HEK293 (cell line): ENCODE results near the gene BEND3.

Source experiments
- CTCF ChIA-PET: fragments of 350-600 bp; formaldehyde crosslinking; extraction: SDS; loops from one replicate; lab custom pipeline; 2021; ENCODE audit warnings: antibody characterized with exemption; lab: Yijun Ruan, JAX
- POLR2A ChIA-PET: fragments of 300-600 bp; formaldehyde crosslinking; extraction: SDS; loops from one replicate; lab custom pipeline; 2020; ENCODE audit warnings: antibody characterized with exemption, inconsistent platforms; lab: Yijun Ruan, JAX
- H3K27ac ChIP-seq: fragments of 200-500 bp; sonication (Bioruptor generic); 2 replicates; pipeline ENCODE4 v1.5.1; 2014; ENCODE audit warnings: low read depth, low read length, control low read depth, inconsistent platforms; ENCODE audit errors: extremely low read depth
- H3K36me3 ChIP-seq, 2 experiments: fragments of 200-500 bp in 1 of 2; sonication (Bioruptor generic) in 1 of 2; 1 replicate in 1 of 2; 2 replicates in 1 of 2; pipeline ENCODE4 v1.5.1; 2014 to 2017; ENCODE audit warnings: inconsistent platforms in 2 of 2, low read length in 2 of 2; ENCODE audit not compliant: control insufficient read depth in 2 of 2, insufficient read depth in 1 of 2
- H3K4me1 ChIP-seq: fragments of 200-500 bp; sonication (Bioruptor generic); 2 replicates; pipeline ENCODE4 v1.5.1; 2014; ENCODE audit warnings: mild to moderate bottlenecking, low read length, inconsistent platforms; ENCODE audit not compliant: control insufficient read depth, insufficient read depth
- H3K4me3 ChIP-seq: 2 replicates; pipeline ENCODE4 v1.5.1; 2011; ENCODE audit warnings: low read depth, mild to moderate bottlenecking, control low read depth, low read length, moderate library complexity
- H3K9me3 ChIP-seq: fragments of 200-500 bp; sonication (Bioruptor generic); 2 replicates; pipeline ENCODE4 v1.5.1; 2014; ENCODE audit warnings: low read depth, low read length, inconsistent platforms; ENCODE audit not compliant: control insufficient read depth, insufficient read depth
- GFI1B ChIP-seq: fragments of 450-650 bp; formaldehyde crosslinking; IDR thresholded peaks from 2 replicates; pipeline ENCODE4 v1.5.1; 2016; ENCODE audit warnings: missing biosample characterization, missing genetic modification characterization
- GLIS1 ChIP-seq: fragments of 450-650 bp; formaldehyde crosslinking; IDR thresholded peaks from 2 replicates; pipeline ENCODE4 v1.5.1; 2016; ENCODE audit warnings: missing biosample characterization, missing genetic modification characterization
- GLIS2 ChIP-seq: fragments of 450-650 bp; formaldehyde crosslinking; IDR thresholded peaks from 2 replicates; pipeline ENCODE4 v1.5.1; 2016; ENCODE audit warnings: missing biosample characterization, missing genetic modification characterization
- PRDM1 ChIP-seq: fragments of 450-650 bp; formaldehyde crosslinking; IDR thresholded peaks from 2 replicates; pipeline ENCODE4; 2016; ENCODE audit warnings: missing biosample characterization, missing genetic modification characterization
- SETDB1 ChIP-seq: IDR thresholded peaks from one replicate; pipeline ENCODE4 v1.6.1; 2017; ENCODE audit warnings: mild to moderate bottlenecking, low read length, moderate library complexity, mixed read lengths; ENCODE audit not compliant: insufficient read length
- TRIM28 ChIP-seq: IDR thresholded peaks from 2 replicates; pipeline ENCODE4 v1.6.1; 2011; ENCODE audit warnings: low read length, control low read depth, borderline replicate concordance
- ZBTB1 ChIP-seq: fragments of 450-650 bp; formaldehyde crosslinking; IDR thresholded peaks from 2 replicates; pipeline ENCODE4 v1.5.1; 2016; ENCODE audit warnings: missing biosample characterization, missing genetic modification characterization
- ZBTB20 ChIP-seq: fragments of 450-650 bp; formaldehyde crosslinking; IDR thresholded peaks from 2 replicates; pipeline ENCODE4 v1.5.1; 2016; ENCODE audit warnings: missing biosample characterization, missing genetic modification characterization
- ZBTB21 ChIP-seq: fragments of 450-650 bp; formaldehyde crosslinking; IDR thresholded peaks from 2 replicates; pipeline ENCODE4 v1.5.1; 2017; ENCODE audit warnings: missing biosample characterization, missing genetic modification characterization
- ZBTB8A ChIP-seq: fragments of 450-650 bp; formaldehyde crosslinking; IDR thresholded peaks from 2 replicates; pipeline ENCODE4 v1.5.1; 2016; ENCODE audit warnings: missing biosample characterization, missing genetic modification characterization
- ZEB2 ChIP-seq: fragments of 450-650 bp; formaldehyde crosslinking; IDR thresholded peaks from 2 replicates; pipeline ENCODE4 v1.5.1; 2016; ENCODE audit warnings: missing biosample characterization, missing genetic modification characterization
- ZFHX2 ChIP-seq: fragments of 450-650 bp; formaldehyde crosslinking; conservative IDR thresholded peaks from 2 replicates; pipeline ENCODE4 v1.5.1; 2016; ENCODE audit warnings: missing biosample characterization, missing genetic modification characterization
- ZIC2 ChIP-seq: fragments of 450-650 bp; formaldehyde crosslinking; IDR thresholded peaks from 2 replicates; pipeline ENCODE4 v1.5.1; 2016; ENCODE audit warnings: missing biosample characterization, missing genetic modification characterization
- ZNF175 ChIP-seq: fragments of 450-650 bp; formaldehyde crosslinking; IDR thresholded peaks from 2 replicates; pipeline ENCODE4 v1.5.1; 2016; ENCODE audit warnings: missing biosample characterization, missing genetic modification characterization
- ZNF19 ChIP-seq: fragments of 450-650 bp; formaldehyde crosslinking; IDR thresholded peaks from 2 replicates; pipeline ENCODE4; 2016; ENCODE audit warnings: missing biosample characterization, missing genetic modification characterization, low read depth
- ZNF202 ChIP-seq: fragments of 450-650 bp; formaldehyde crosslinking; IDR thresholded peaks from 2 replicates; pipeline ENCODE4 v1.5.1; 2016; ENCODE audit warnings: missing biosample characterization, missing genetic modification characterization, borderline replicate concordance
- ZNF239 ChIP-seq: fragments of 450-650 bp; formaldehyde crosslinking; IDR thresholded peaks from 2 replicates; pipeline ENCODE4 v1.5.1; 2016; ENCODE audit warnings: missing biosample characterization, missing genetic modification characterization
- ZNF324 ChIP-seq: fragments of 450-650 bp; formaldehyde crosslinking; IDR thresholded peaks from 2 replicates; pipeline ENCODE4 v1.5.1; 2016; ENCODE audit warnings: missing biosample characterization, missing genetic modification characterization
- ZNF366 ChIP-seq: fragments of 450-650 bp; formaldehyde crosslinking; conservative IDR thresholded peaks from 2 replicates; pipeline ENCODE4 v1.5.1; 2016; ENCODE audit warnings: missing biosample characterization, missing genetic modification characterization
- ZNF404 ChIP-seq: fragments of 450-650 bp; formaldehyde crosslinking; IDR thresholded peaks from 2 replicates; pipeline ENCODE4 v1.5.1; 2017; ENCODE audit warnings: missing biosample characterization, missing genetic modification characterization
- ZNF48 ChIP-seq: fragments of 450-650 bp; formaldehyde crosslinking; IDR thresholded peaks from 2 replicates; pipeline ENCODE4 v1.5.1; 2016; ENCODE audit warnings: missing biosample characterization, missing genetic modification characterization
- ZNF529 ChIP-seq: fragments of 450-650 bp; formaldehyde crosslinking; IDR thresholded peaks from 2 replicates; pipeline ENCODE4 v1.5.1; 2017; ENCODE audit warnings: missing genetic modification characterization, missing biosample characterization; ENCODE audit not compliant: insufficient replicate concordance
- ZNF544 ChIP-seq: fragments of 450-650 bp; formaldehyde crosslinking; IDR thresholded peaks from 2 replicates; pipeline ENCODE4 v1.5.0; 2017; ENCODE audit warnings: missing biosample characterization, missing genetic modification characterization
- ZNF548 ChIP-seq: fragments of 450-650 bp; formaldehyde crosslinking; IDR thresholded peaks from 2 replicates; pipeline ENCODE4 v1.5.1; 2016; ENCODE audit warnings: missing biosample characterization, missing genetic modification characterization
- ZNF560 ChIP-seq: fragments of 450-650 bp; formaldehyde crosslinking; IDR thresholded peaks from 2 replicates; pipeline ENCODE4 v1.5.1; 2017; ENCODE audit warnings: missing biosample characterization, missing genetic modification characterization, borderline replicate concordance
- ZNF596 ChIP-seq: fragments of 450-650 bp; IDR thresholded peaks from 2 replicates; pipeline ENCODE4 v1.5.0; 2018; ENCODE audit warnings: missing biosample characterization, mild to moderate bottlenecking, missing genetic modification characterization, moderate library complexity
- ZNF621 ChIP-seq: fragments of 450-650 bp; formaldehyde crosslinking; IDR thresholded peaks from 2 replicates; pipeline ENCODE4 v1.5.1; 2017; ENCODE audit warnings: missing biosample characterization, missing genetic modification characterization
- ZNF624 ChIP-seq: fragments of 450-650 bp; formaldehyde crosslinking; IDR thresholded peaks from 2 replicates; pipeline ENCODE4 v1.5.1; 2017; ENCODE audit warnings: missing biosample characterization, missing genetic modification characterization
- ZNF658 ChIP-seq: fragments of 450-650 bp; formaldehyde crosslinking; IDR thresholded peaks from 2 replicates; pipeline ENCODE4; 2016; ENCODE audit warnings: missing biosample characterization, missing genetic modification characterization
- ZNF777 ChIP-seq: fragments of 450-650 bp; formaldehyde crosslinking; IDR thresholded peaks from 2 replicates; pipeline ENCODE4 v1.5.1; 2017; ENCODE audit warnings: missing biosample characterization, missing genetic modification characterization, borderline replicate concordance
- ZNF843 ChIP-seq: fragments of 450-650 bp; formaldehyde crosslinking; IDR thresholded peaks from 2 replicates; pipeline ENCODE4 v1.5.1; 2016; ENCODE audit warnings: missing biosample characterization, missing genetic modification characterization
- ZXDB ChIP-seq: fragments of 450-650 bp; formaldehyde crosslinking; IDR thresholded peaks from 2 replicates; pipeline ENCODE4 v1.5.1; 2016; ENCODE audit warnings: missing biosample characterization, missing genetic modification characterization
- TF ChIP-seq, protein P1 (sequence below): fragments of 450-650 bp; formaldehyde crosslinking; IDR thresholded peaks from 2 replicates; pipeline ENCODE4 v1.5.1; 2016; ENCODE audit warnings: missing biosample characterization, missing genetic modification characterization
- TF ChIP-seq, protein P2 (sequence below): fragments of 450-650 bp; formaldehyde crosslinking; IDR thresholded peaks from 2 replicates; pipeline ENCODE4 v1.5.1; 2016; ENCODE audit warnings: missing biosample characterization, missing genetic modification characterization

Gene BEND3

GRCh38 chr6:107121266-107121665 lies 6.0 kb upstream of the BEND3 start:
- ChIA-PET POLR2A (interaction anchor here (0.6 kb wide), 1 partner anchor 17 kb away, joined by 3 read pairs; no protein-coding TSS in a partner anchor), CTCF (interaction anchor here (0.6 to 1.0 kb wide), 2 partner anchors 11 to 153 kb away, joined by 3 to 6 read pairs; no protein-coding TSS in a partner anchor)
- no peaks in the 10 kb centered on the region for H3K9me3 ChIP-seq
- TF ChIP-seq ZNF777 (tag by site-specific recombination) (no peak), ZNF544 (tag by site-specific recombination) (no peak), TRIM28 (no peak), GLIS1 (tag by site-specific recombination) (no peak), ZNF324 (tag by site-specific recombination) (no peak), ZNF658 (tag by site-specific recombination) (no peak)
- TF ChIP-seq, protein P1, sequence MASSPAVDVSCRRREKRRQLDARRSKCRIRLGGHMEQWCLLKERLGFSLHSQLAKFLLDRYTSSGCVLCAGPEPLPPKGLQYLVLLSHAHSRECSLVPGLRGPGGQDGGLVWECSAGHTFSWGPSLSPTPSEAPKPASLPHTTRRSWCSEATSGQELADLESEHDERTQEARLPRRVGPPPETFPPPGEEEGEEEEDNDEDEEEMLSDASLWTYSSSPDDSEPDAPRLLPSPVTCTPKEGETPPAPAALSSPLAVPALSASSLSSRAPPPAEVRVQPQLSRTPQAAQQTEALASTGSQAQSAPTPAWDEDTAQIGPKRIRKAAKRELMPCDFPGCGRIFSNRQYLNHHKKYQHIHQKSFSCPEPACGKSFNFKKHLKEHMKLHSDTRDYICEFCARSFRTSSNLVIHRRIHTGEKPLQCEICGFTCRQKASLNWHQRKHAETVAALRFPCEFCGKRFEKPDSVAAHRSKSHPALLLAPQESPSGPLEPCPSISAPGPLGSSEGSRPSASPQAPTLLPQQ (tag by site-specific recombination): no peak
- TF ChIP-seq, all 188 proteins: peak for 0
- H3K4me3 ChIP-seq: no peak overlapping the region
- no peaks in the 10 kb centered on the region; the same call in 1 of the 2 replicates for H3K4me1 ChIP-seq
- H3K27ac ChIP-seq: no peak overlapping the region
- no peaks in the 10 kb centered on the region for H3K36me3 ChIP-seq

DNA sequence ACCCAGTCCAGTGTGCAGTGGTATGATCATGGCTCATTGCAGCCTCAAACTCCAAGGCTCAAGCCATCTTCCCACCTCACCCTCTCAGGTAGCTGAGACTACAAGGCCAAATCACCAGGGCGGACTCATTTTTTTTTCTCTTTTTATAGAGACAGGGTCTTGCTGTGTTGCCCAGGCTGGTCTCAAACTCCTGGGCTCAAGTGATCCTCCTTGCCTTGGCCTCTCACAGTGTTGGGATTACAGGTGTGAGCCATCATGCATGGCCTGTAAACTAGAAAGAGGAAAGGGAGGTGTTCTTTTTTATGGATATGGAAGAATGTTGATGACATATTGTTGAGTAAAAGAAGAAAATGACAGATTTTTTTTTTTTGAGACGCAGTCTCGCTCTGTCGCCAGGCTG lies 5.1 kb upstream of the BEND3 start:
- TF ChIP-seq ZNF529 (tag by site-specific recombination) (no peak), ZNF48 (tag by site-specific recombination) (no peak), ZNF560 (no peak), GLIS2 (tag by site-specific recombination) (no peak)
- TF ChIP-seq, all 188 proteins: peak for 0
- Histone ChIP-seq H3K27ac (no peak overlapping the region), H3K36me3 (no peaks in the 10 kb centered on the region), H3K4me1 (no peaks in the 10 kb centered on the region; the same call in 1 of the 2 replicates), H3K9me3 (no peaks in the 10 kb centered on the region), H3K4me3 (no peak overlapping the region)
- ChIA-PET CTCF (interaction anchor here (0.5 to 0.7 kb wide), 4 partner anchors 93 to 583 kb away, joined by 3 to 5 read pairs (median 4); no protein-coding TSS in a partner anchor), POLR2A (no interaction called here)

- no peaks in the 10 kb centered on the region for H3K9me3 ChIP-seq
- no peaks in the 10 kb centered on the region for H3K36me3 ChIP-seq
- ChIA-PET CTCF (interaction anchor here (0.6 to 1.1 kb wide), 4 partner anchors 38 to 779 kb away, joined by 3 to 4 read pairs (median 4); no protein-coding TSS in a partner anchor), POLR2A (interaction anchor here (0.5 to 1.1 kb wide), 4 partner anchors 11 to 96 kb away, joined by 4 to 7 read pairs (median 4); no protein-coding TSS in a partner anchor)
- no peak overlapping the region for H3K4me3 ChIP-seq
- no peak overlapping the region for H3K27ac ChIP-seq
- H3K4me1 ChIP-seq: no peaks in the 10 kb centered on the region; the same call in 1 of the 2 replicates
- no peak for TF ChIP-seq ZNF548 (tag by site-specific recombination)
- no peak for TF ChIP-seq ZBTB1 (tag by site-specific recombination)
- TF ChIP-seq, protein P2, sequence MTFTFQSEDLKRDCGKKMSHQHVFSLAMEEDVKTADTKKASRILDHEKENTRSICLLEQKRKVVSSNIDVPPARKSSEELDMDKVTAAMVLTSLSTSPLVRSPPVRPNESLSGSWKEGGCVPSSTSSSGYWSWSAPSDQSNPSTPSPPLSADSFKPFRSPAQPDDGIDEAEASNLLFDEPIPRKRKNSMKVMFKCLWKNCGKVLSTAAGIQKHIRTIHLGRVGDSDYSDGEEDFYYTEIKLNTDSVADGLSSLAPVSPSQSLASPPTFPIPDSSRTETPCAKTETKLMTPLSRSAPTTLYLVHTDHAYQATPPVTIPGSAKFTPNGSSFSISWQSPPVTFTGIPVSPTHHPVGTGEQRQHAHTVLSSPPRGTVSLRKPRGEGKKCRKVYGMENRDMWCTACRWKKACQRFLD: no peak
- peak; percentile 54 for TF ChIP-seq ZIC2 (tag by site-specific recombination)
- no peak for TF ChIP-seq ZNF239 (tag by site-specific recombination)
- TF ChIP-seq ZNF404: no peak
- TF ChIP-seq ZEB2 (tag by site-specific recombination): no peak
- TF ChIP-seq ZNF624 (tag by site-specific recombination): no peak
- no peak for TF ChIP-seq ZNF175 (tag by site-specific recombination)
- TF ChIP-seq ZBTB8A (tag by site-specific recombination): peak; percentile 47
- TF ChIP-seq ZNF621 (tag by site-specific recombination): no peak
- TF ChIP-seq ZBTB20 (tag by site-specific recombination): peak; percentile 62
- peak; percentile 58 for TF ChIP-seq PRDM1 (tag by site-specific recombination)
- TF ChIP-seq ZNF202: no peak
- TF ChIP-seq ZFHX2 (tag by site-specific recombination): no peak
- no peak for TF ChIP-seq SETDB1
- no peak for TF ChIP-seq ZNF19 (tag by site-specific recombination)
- TF ChIP-seq ZBTB21 (tag by site-specific recombination): no peak
- no peak for TF ChIP-seq GFI1B (tag by site-specific recombination)
- no peak for TF ChIP-seq ZNF843
- 0 out of 2 replicates have a peak, but pooled peaks have one; percentile 20 for TF ChIP-seq ZXDB (tag by site-specific recombination)
- no peak for TF ChIP-seq ZNF366
- no peak for TF ChIP-seq ZNF596 (tag by site-specific recombination)
These were observed 3.7 kb upstream of the BEND3 start for GRCh38 chr6:107118976-107119375.
